Measurements from ENCODE around the gene MAD1L1.

GRCh38 chr7:1865571-1866255 lies 367.0 kb downstream of the MAD1L1 start:
- TF ChIP-seq POLR2AphosphoS5 (IDR thresholded peaks at IDR 0.05) (no peak), POLR2A (IDR thresholded peaks at IDR 0.05) (no peak)
- TF ChIP-seq, protein P1, sequence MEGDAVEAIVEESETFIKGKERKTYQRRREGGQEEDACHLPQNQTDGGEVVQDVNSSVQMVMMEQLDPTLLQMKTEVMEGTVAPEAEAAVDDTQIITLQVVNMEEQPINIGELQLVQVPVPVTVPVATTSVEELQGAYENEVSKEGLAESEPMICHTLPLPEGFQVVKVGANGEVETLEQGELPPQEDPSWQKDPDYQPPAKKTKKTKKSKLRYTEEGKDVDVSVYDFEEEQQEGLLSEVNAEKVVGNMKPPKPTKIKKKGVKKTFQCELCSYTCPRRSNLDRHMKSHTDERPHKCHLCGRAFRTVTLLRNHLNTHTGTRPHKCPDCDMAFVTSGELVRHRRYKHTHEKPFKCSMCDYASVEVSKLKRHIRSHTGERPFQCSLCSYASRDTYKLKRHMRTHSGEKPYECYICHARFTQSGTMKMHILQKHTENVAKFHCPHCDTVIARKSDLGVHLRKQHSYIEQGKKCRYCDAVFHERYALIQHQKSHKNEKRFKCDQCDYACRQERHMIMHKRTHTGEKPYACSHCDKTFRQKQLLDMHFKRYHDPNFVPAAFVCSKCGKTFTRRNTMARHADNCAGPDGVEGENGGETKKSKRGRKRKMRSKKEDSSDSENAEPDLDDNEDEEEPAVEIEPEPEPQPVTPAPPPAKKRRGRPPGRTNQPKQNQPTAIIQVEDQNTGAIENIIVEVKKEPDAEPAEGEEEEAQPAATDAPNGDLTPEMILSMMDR (IDR thresholded peaks at IDR 0.05 in 8 of 11, conservative IDR thresholded peaks at IDR 0.05 in 3 of 11) = no peak
